Measurements from ENCODE around the gene MRTFA.

MRTFA gene

GRCh38 chr22:40493441-40493840 lies 143.1 kb downstream of the MRTFA start:
- H3K27ac ChIP-seq, result no peak overlapping the region
- TF ChIP-seq ZFX (IDR thresholded peaks at IDR 0.05; ENCODE audit: borderline replicate concordance), result no peak
- TF ChIP-seq CTCF (IDR thresholded peaks at IDR 0.05), result no peak

- no peak overlapping the region for H3K27ac ChIP-seq
- TF ChIP-seq CTCF (IDR thresholded peaks at IDR 0.05) (no peak), ZFX (IDR thresholded peaks at IDR 0.05; ENCODE audit: borderline replicate concordance) (no peak)
Observed at GRCh38 chr22:40491990-40492631, 144.4 kb downstream of the MRTFA start.

GRCh38 chr22:40487663-40488249 lies 148.8 kb downstream of the MRTFA start:
- peak; percentile 88 for TF ChIP-seq CTCF (IDR thresholded peaks at IDR 0.05)
- no peak for TF ChIP-seq ZFX (IDR thresholded peaks at IDR 0.05; ENCODE audit: borderline replicate concordance)
- no peak overlapping the region for H3K27ac ChIP-seq

- no peak for TF ChIP-seq ZFX (IDR thresholded peaks at IDR 0.05; ENCODE audit: borderline replicate concordance)
- TF ChIP-seq CTCF (IDR thresholded peaks at IDR 0.05), result no peak
- no peak overlapping the region for H3K27ac ChIP-seq
Observed at GRCh38 chr22:40486962-40487602, 149.4 kb downstream of the MRTFA start.

GRCh38 chr22:40485813-40486667 lies 150.5 kb downstream of the MRTFA start:
- no peak overlapping the region for H3K27ac ChIP-seq
- no peak for TF ChIP-seq CTCF (IDR thresholded peaks at IDR 0.05)
- no peak for TF ChIP-seq ZFX (IDR thresholded peaks at IDR 0.05; ENCODE audit: borderline replicate concordance)

GRCh38 chr22:40484906-40485669 lies 151.4 kb downstream of the MRTFA start:
- TF ChIP-seq CTCF (IDR thresholded peaks at IDR 0.05) (no peak), ZFX (IDR thresholded peaks at IDR 0.05; ENCODE audit: borderline replicate concordance) (no peak)
- no peak overlapping the region for H3K27ac ChIP-seq

Measured in 22Rv1 (cell line).